AG10803 (cell line): ENCODE data around the gene DNAJC7.

Experiments used
- DNase-seq: peaks from one replicate; pipeline ENCODE4 v3.0.0; 2010; ENCODE audit warnings: low read depth
- H3K4me3 ChIP-seq: 2 replicates; pipeline ENCODE4 v1.5.1; 2011; ENCODE audit warnings: mild to moderate bottlenecking, low read length, control low read depth
- CTCF ChIP-seq: conservative IDR thresholded peaks from 2 replicates; pipeline ENCODE4 v1.5.1; 2011; ENCODE audit warnings: mild to moderate bottlenecking, low read length, control low read depth, inconsistent platforms

DNAJC7 gene, protein sequence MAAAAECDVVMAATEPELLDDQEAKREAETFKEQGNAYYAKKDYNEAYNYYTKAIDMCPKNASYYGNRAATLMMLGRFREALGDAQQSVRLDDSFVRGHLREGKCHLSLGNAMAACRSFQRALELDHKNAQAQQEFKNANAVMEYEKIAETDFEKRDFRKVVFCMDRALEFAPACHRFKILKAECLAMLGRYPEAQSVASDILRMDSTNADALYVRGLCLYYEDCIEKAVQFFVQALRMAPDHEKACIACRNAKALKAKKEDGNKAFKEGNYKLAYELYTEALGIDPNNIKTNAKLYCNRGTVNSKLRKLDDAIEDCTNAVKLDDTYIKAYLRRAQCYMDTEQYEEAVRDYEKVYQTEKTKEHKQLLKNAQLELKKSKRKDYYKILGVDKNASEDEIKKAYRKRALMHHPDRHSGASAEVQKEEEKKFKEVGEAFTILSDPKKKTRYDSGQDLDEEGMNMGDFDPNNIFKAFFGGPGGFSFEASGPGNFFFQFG

DNA sequence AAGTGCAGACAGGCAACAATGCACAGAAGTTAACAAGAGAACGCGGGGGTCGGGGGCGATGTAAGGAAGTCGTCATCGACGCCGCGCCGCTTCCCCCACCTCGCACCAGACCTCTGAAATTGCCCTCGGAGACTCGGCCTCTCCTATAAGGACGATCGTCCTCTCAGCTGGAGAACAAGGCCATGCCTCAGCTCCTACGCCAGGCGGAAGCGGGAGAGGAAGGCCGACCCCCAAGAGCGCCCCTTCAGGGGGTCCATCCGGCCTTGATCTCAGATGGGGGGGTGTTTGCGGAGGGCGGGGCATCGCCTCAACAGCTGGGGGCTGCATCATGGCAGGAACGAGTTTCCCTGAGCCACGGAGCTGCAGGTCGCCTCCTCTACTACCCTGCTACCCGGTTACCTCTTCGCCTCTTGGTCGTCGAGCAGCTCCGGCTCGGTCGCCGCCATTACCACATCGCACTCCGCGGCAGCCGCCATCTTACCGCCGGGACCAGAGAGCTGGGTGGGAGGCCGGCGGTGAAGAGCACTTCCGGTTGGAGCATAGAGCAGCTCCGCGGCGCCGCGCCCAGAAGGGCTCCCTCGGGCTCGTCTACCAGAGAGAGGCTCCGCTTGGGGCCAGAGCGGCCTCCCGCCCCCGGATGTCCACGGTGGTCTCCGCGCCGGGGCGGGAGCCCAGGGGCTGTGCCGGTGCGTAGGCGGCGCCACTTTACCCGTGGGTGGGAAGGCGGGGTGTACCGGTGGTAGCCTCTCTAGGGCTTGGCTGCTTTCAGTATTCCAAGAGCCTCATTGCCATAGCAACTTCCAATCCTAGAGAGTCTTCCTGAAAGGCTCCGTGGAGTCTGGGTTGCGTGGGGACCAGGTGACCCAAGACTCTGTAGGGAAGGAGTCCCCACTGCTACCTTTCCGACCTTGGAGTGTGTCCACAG is at the start of gene DNAJC7:
Gene DNAJC7, minus strand, starts transcription at position 499 of the 925 bp plus-strand sequence. Its CDS starts 23 bp downstream, at position 476.
- H3K4me3 ChIP-seq: peak within 1 kb of the TSS; percentile 99

GRCh38 chr17:42065201-42065600 is 48.0 kb upstream of the DNAJC7 start:
- H3K4me3 ChIP-seq: no peak overlapping the region
- TF ChIP-seq CTCF: no peak
- no peak for DNase-seq

More for the DNA sequence above, at the start of gene DNAJC7:
- no peak for TF ChIP-seq CTCF
- peak; percentile 89 for DNase-seq

DNA sequence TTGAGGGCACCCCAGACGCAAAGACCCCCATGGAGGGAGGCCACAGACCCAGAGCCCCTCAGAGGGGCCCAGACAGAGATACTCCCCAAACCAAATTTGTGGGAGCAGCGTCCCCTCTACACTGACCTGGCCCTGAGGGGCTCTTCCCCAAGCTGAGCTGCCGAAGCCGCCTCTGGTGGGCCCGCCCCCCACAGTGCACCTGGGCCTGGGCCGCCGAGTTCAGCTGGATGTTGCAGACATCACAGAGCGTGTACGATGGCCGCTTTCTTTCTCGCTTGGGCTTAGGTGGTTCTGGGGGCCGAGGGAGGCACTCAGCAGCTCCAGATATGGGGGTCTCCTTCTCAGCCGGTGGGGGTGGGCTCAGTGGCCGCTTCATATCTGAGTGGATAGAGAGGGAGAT is 45.4 kb upstream of the DNAJC7 start:
- no peak for DNase-seq
- TF ChIP-seq CTCF: no peak
- H3K4me3 ChIP-seq: no peak overlapping the region

DNA sequence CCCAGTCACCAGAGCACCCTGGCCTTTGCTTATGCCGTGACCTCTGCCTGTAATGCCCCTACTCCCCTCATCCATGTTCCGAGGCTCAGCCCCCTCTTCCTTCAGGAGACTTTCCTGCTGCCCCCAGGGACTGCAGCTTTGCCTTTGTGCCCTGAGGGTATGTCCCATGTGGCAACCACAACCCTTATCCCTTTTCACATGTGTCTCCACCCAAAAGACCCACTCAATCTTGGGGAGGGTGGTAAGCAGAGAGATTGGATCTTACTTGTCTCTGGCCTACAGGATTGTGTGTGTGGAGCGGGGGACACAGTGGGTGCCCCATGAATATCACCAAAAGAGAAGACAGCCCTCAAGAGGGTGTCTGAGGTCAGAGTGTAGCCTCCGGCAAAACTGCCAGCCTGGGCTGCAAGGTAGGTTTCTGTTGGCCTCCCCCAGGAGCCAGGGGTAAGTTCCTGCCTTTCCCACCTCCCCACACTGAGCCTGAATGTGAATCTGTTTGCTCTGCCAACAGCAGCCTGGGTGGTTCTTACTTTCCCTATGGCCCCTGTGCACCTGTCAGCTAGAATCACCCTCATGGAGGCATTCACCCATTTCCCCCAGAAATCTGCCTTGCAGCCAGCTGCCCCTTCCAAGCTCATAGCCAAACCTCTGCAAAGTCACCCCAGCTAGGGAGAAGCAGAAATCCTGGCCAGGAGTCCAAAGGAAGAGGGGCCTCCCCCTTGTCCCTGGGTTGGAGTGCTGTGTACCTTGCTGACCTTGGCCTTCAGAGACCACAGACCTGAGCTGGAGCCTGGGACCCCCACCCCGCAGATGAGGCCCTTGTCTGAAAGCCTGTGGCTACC is 44.6 kb upstream of the DNAJC7 start:
- H3K4me3 ChIP-seq: no peak overlapping the region
- no peak for TF ChIP-seq CTCF
- no peak for DNase-seq

GRCh38 chr17:42060231-42060630 is 43.0 kb upstream of the DNAJC7 start:
- TF ChIP-seq CTCF: no peak
- no peak for DNase-seq
- H3K4me3 ChIP-seq: no peak overlapping the region

GRCh38 chr17:42059815-42060214 is 42.6 kb upstream of the DNAJC7 start:
- DNase-seq: no peak
- H3K4me3 ChIP-seq: no peak overlapping the region
- TF ChIP-seq CTCF: no peak
